ENCODE data around the gene ZNF736.
"Not testable (repeated sequence)": the region's sequence is repeated elsewhere in the genome, so short reads cannot be mapped to it uniquely, and the experiment has no call there.

Gene ZNF736

GRCh38 chr7:64313740-64314491, at the start of gene ZNF736:
Gene ZNF736, plus strand, starts transcription at chr7:64313961. Its CDS starts 190 bp downstream, at chr7:64314151.
- peak; percentile 87 to 98 (median 94) for DNase-seq
- intact Hi-C loops (cut with DNase I) = no loop called here

GRCh38 chr7:64266341-64266919, 47.3 kb upstream of the ZNF736 start:
- no peak for DNase-seq
- intact Hi-C loops (cut with DNase I) = no loop called here

- no peak for DNase-seq
- intact Hi-C loops (cut with DNase I) = no loop called here
Observed at GRCh38 chr7:64277630-64278029, 36.1 kb upstream of the ZNF736 start.

- peak in 13 of 42 donors; percentile 14 to 68 (median 26) for DNase-seq
- intact Hi-C loops (cut with DNase I) = no loop called here
Observed at GRCh38 chr7:64294701-64295420, 18.9 kb upstream of the ZNF736 start.

GRCh38 chr7:64297418-64297817, 16.3 kb upstream of the ZNF736 start:
- intact Hi-C loops (cut with DNase I); DNase-seq: not testable (repeated sequence)

- intact Hi-C loops (cut with DNase I) = no loop called here
Observed at GRCh38 chr7:64300641-64301405, 12.9 kb upstream of the ZNF736 start.

GRCh38 chr7:64307254-64308015, 6.3 kb upstream of the ZNF736 start:
- intact Hi-C loops (cut with DNase I) = no loop called here
- peak; percentile 91 to 99 (median 97) for DNase-seq

More at GRCh38 chr7:64300641-64301405, 12.9 kb upstream of the ZNF736 start:
- DNase-seq = peak in 2 of 42 donors; percentile 13 to 33

- intact Hi-C loops (cut with DNase I) = no loop called here
- DNase-seq = peak in 9 of 42 donors; percentile 3 to 53 (median 26)
Observed at GRCh38 chr7:64308016-64308270, 5.8 kb upstream of the ZNF736 start.

GRCh38 chr7:64310426-64310825, 3.3 kb upstream of the ZNF736 start:
- DNase-seq = peak in 1 of 42 donors; percentile 32
- intact Hi-C loops (cut with DNase I) = no loop called here

GRCh38 chr7:64312826-64313225, 935 bp upstream of the ZNF736 start:
- intact Hi-C loops (cut with DNase I) = no loop called here
- DNase-seq = peak in 1 of 42 donors; percentile 34

- DNase-seq = peak in 7 of 42 donors; percentile 9 to 36 (median 14)
- intact Hi-C loops (cut with DNase I) = no loop called here
Observed at GRCh38 chr7:64314566-64314965, 805 bp downstream of the ZNF736 start.

GRCh38 chr7:64316031-64316742, 2.4 kb downstream of the ZNF736 start:
- intact Hi-C loops (cut with DNase I); DNase-seq: not testable (repeated sequence)

- intact Hi-C loops (cut with DNase I) = no loop called here
- peak in 1 of 42 donors; percentile 10 for DNase-seq
Observed at GRCh38 chr7:64320547-64321513, 7.1 kb downstream of the ZNF736 start.

GRCh38 chr7:64324166-64324565, 10.4 kb downstream of the ZNF736 start:
- DNase-seq; intact Hi-C loops (cut with DNase I): not testable (repeated sequence)

- DNase-seq; intact Hi-C loops (cut with DNase I): not testable (repeated sequence)
Observed at GRCh38 chr7:64348713-64349210, 35.0 kb downstream of the ZNF736 start.

GRCh38 chr7:64359543-64359942, 45.8 kb downstream of the ZNF736 start:
- no peak for DNase-seq
- intact Hi-C loops (cut with DNase I) = no loop called here

- no peak for DNase-seq
- intact Hi-C loops (cut with DNase I) = no loop called here
Observed at GRCh38 chr7:64371116-64371515, 57.4 kb downstream of the ZNF736 start.

All from head of caudate nucleus (tissue), 42 donors.